Spinal cord (tissue), 10 donors: Measurements from ENCODE around the gene CASP7. TPM values are rescaled to one million over a fixed set of nuclear protein-coding genes. Genes with fewer than 3 reads are reported as not detected.

Source experiments
- DNase-seq, 6 donors: peaks; one replicate each; pipeline versions ENCODE4 v3.0.0 to v3.0.0-alpha.2; 2013 to 2015; ENCODE audit warnings: low spot score in 6 of 6, low read depth in 4 of 6
- H3K27ac ChIP-seq: one replicate; pipeline ENCODE4 v1.5.1; 2013; ENCODE audit warnings: low read depth, low read length, control low read depth
- H3K27me3 ChIP-seq: one replicate; pipeline ENCODE4 v1.6.1; 2013; ENCODE audit warnings: low read length; ENCODE audit not compliant: control insufficient read depth, insufficient read depth
- H3K36me3 ChIP-seq: one replicate; pipeline ENCODE4 v1.6.1; 2013; ENCODE audit warnings: low read length; ENCODE audit not compliant: control insufficient read depth, insufficient read depth
- H3K4me1 ChIP-seq: one replicate; pipeline ENCODE4 v1.6.1; 2013; ENCODE audit warnings: low read length; ENCODE audit not compliant: control insufficient read depth, insufficient read depth
- H3K4me3 ChIP-seq: one replicate; pipeline ENCODE4 v1.5.1; 2013; ENCODE audit warnings: low read depth, low read length, control low read depth
- H3K9me3 ChIP-seq: one replicate; pipeline ENCODE4 v1.6.1; 2013; ENCODE audit warnings: low read length; ENCODE audit not compliant: control insufficient read depth, insufficient read depth
- WGBS: methylation state at CpG from one replicate; pipeline ENCODE4 v1.1.5; 2013; ENCODE audit warnings: missing lambda C conversion rate; ENCODE audit not compliant: insufficient coverage; 5-methylcytosine and 5-hydroxymethylcytosine counted together
- polyA plus RNA-seq, 2 donors: library from polyadenylated mRNA; unstranded; fragments of 120-200 nt; gene quantifications; one replicate each; pipeline ENCODE4 v1.2.1, GENCODE V29; 2013; ENCODE audit not compliant: insufficient read length in 2 of 2
- total RNA-seq, 2 donors: library from RNA; depleted of rRNA in 1 of 2; stranded (reverse); fragments of 120-200 nt in 1 of 2; fragments of >200 nt in 1 of 2; gene quantifications; one replicate each; pipeline versions ENCODE4 v1.2.3 to v1.2.4, GENCODE V29; 2013 to 2014
- donor health status: healthy.

CASP7 gene
- total and polyA plus RNA-seq, 4 donors, result 8.0 to 23.3 (median 9.5) TPM

DNA sequence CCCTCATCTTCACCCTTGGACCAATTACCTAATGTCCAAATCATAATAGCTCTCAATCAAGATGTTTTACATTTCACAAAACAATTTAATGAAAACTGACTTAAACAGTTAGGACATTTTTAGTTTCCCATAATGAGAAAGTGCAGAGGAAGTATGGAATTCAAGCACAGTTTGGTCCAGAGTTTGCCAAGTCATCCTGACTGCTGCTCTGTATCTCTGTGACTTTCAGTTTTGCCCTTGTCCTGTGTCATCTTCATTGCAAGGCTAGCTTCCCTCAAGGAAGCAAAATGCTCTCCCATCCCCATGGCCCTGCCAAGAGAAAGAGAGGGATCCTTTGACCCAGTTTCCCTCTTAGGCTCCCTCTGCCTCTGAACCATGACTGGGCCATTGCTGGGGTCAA, 63.9 kb downstream of the CASP7 start:
- Histone ChIP-seq H3K36me3 (no peaks in the 10 kb centered on the region), H3K4me1 (no peaks in the 10 kb centered on the region), H3K27me3 (peaks cover 2% of the 10 kb centered on the region), H3K9me3 (no peaks in the 10 kb centered on the region), H3K4me3 (no peak overlapping the region), H3K27ac (no peak overlapping the region)
- no peak for DNase-seq

- no peak for DNase-seq
- WGBS, result no CpG with 5 or more reads among the region's 2 CpGs
- no peaks in the 10 kb centered on the region for H3K9me3 ChIP-seq
- no peaks in the 10 kb centered on the region for H3K4me1 ChIP-seq
- H3K4me3 ChIP-seq, result no peak overlapping the region
- no peak overlapping the region for H3K27ac ChIP-seq
- H3K27me3 ChIP-seq, result peaks cover 2% of the 10 kb centered on the region
- no peaks in the 10 kb centered on the region for H3K36me3 ChIP-seq
Measured at GRCh38 chr10:113745374-113745773, 65.7 kb downstream of the CASP7 start.

GRCh38 chr10:113746217-113746957, 66.7 kb downstream of the CASP7 start:
- Histone ChIP-seq H3K4me1 (no peaks in the 10 kb centered on the region), H3K9me3 (no peaks in the 10 kb centered on the region), H3K4me3 (no peak overlapping the region), H3K36me3 (no peaks in the 10 kb centered on the region), H3K27me3 (peaks cover 2% of the 10 kb centered on the region), H3K27ac (peak overlapping the region; percentile 15)
- peak in 1 of 6 donors; percentile 40 for DNase-seq
- WGBS, result 83% methylated on average over 2 of the region's 3 CpGs

- Histone ChIP-seq H3K9me3 (no peaks in the 10 kb centered on the region), H3K27ac (no peak within 1 kb of the TSS), H3K27me3 (no peaks in the 10 kb centered on the region), H3K4me1 (peaks cover 3% of the 10 kb centered on the region), H3K4me3 (no peak within 1 kb of the TSS), H3K36me3 (no peaks in the 10 kb centered on the region)
- 94% methylated on average over 3 of the region's 3 CpGs for WGBS
- DNase-seq, result no peak
Measured at GRCh38 chr10:113751181-113751732, 71.5 kb downstream of the CASP7 start, which contains the start of gene PLEKHS1. TSS of gene PLEKHS1 (plus strand) at chr10:113751682. CDS start at chr10:113755278, 3,596 bp downstream.

DNA sequence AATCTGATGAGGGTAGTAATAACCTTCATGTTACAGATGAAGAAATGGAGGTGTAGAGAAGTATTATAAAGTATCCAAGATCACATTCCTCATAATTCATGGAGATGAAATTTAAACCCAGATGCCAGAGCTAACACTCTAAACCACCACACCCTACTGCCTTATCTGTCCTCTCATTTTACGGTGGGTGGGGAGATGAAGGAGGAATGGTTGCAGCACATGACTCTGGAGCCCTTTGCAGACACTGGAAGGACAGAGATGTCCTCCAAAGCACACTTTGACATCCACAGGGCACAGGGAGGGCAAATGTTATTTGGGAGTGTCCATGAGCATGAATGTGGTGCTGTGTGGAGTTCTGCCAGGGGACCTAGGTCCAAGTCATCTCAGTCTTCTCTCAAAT, 72.8 kb downstream of the CASP7 start:
- no peaks in the 10 kb centered on the region for H3K36me3 ChIP-seq
- no peak for DNase-seq
- H3K4me1 ChIP-seq, result peaks cover 3% of the 10 kb centered on the region
- H3K9me3 ChIP-seq, result no peaks in the 10 kb centered on the region
- no CpG with 5 or more reads among the region's 1 CpG for WGBS
- no peak overlapping the region for H3K27ac ChIP-seq
- no peaks in the 10 kb centered on the region for H3K27me3 ChIP-seq
- no peak overlapping the region for H3K4me3 ChIP-seq

DNA sequence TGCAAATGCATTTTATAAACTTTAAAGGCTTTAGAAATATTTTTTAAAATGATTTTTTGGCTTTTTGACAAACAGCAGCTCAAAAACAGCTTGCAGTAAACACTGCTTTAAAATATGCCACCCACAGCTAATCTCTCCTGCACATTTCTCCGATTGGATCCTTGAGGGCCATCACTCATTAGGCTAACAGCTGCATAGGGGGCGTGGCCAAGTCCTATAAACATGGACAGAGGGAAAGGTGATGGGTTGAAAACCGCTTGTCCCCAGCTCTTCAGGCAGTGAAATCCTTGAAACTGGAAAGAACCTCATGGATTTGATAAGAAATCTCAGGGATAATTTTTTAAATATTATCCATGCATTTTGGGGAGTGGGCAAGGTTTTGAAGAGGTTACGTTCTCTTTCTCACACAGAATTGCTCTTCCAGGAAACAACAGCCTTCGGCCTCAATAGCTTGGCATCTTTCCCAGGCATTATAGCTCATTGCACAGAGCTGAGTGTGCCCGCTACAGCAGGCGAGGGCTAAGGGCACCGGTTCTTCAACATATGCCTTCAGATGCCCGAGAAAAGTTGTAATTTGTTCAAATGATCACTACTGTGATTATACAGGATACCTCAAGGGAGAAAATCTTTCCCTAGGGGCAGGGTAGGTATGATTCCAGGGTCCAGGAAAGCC, 73.4 kb downstream of the CASP7 start:
- no peak overlapping the region for H3K27ac ChIP-seq
- DNase-seq, result peak in 2 of 6 donors; percentile 6 to 73
- H3K9me3 ChIP-seq, result no peaks in the 10 kb centered on the region
- no peaks in the 10 kb centered on the region for H3K36me3 ChIP-seq
- no peak overlapping the region for H3K4me3 ChIP-seq
- H3K27me3 ChIP-seq, result no peaks in the 10 kb centered on the region
- WGBS, result 80% methylated on average over 1 of the region's 9 CpGs
- H3K4me1 ChIP-seq, result peaks cover 3% of the 10 kb centered on the region

DNA sequence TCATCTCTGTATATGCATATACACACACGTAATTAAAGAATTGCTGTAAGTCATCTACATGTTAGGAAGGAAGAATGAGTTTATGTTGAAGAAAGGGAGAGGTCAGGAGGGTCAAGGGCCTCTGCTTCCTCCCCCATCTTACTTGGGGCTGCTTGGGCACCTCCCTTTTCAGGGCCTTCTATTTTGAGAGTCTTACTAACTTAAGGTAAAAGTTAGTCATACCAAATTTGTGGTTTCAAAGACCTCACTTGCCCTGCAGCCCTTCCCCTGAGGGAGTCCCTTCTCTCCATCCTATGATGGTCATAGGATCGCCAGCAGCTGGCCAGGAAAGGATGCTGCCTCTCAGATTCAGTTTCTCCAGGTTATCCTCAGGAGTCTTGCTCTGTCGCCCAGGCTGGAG, 74.4 kb downstream of the CASP7 start:
- Histone ChIP-seq H3K27ac (no peak overlapping the region), H3K4me1 (peaks cover 3% of the 10 kb centered on the region), H3K36me3 (no peaks in the 10 kb centered on the region), H3K4me3 (no peak overlapping the region), H3K9me3 (no peaks in the 10 kb centered on the region), H3K27me3 (no peaks in the 10 kb centered on the region)
- WGBS, result 100% methylated on average over 2 of the region's 3 CpGs
- no peak for DNase-seq

- 86% methylated on average over 6 of the region's 9 CpGs for WGBS
- Histone ChIP-seq H3K27me3 (no peaks in the 10 kb centered on the region), H3K27ac (no peak overlapping the region), H3K9me3 (no peaks in the 10 kb centered on the region), H3K36me3 (no peaks in the 10 kb centered on the region), H3K4me1 (peaks cover 3% of the 10 kb centered on the region), H3K4me3 (no peak overlapping the region)
- no peak for DNase-seq
Measured at GRCh38 chr10:113754768-113755167, 75.1 kb downstream of the CASP7 start.

DNA sequence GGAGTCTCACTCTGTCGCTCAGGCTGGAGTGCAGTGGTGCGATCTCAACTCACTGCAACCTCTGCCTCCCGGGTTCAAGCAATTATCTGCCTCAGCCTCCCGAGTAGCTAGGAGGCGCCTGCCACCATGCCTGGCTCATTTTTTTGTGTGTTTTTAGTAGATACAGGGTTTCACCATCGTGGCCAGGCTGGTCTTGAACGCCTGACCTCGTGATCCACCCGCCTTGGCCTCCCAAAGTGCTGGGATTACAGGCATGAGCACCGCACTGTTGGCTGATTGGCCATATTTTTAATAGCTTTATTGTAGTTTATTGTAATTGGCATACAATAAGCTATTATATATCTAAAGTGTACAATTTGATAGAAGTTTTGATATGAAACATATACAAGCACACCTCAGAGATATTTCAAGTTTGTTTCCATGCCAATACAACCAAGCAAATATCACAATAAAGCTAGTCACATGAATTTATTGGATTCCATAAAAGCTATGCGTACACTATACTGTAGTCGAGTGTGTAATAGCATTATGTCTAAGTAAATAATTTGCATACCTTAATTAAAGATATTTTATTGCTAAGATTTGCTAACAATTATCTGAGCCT, 77.3 kb downstream of the CASP7 start:
- WGBS, result 92% methylated on average over 5 of the region's 12 CpGs
- H3K27ac ChIP-seq, result no peak overlapping the region
- peak in 1 of 6 donors; percentile 34 for DNase-seq

More for the DNA sequence above, 77.3 kb downstream of the CASP7 start:
- no peaks in the 10 kb centered on the region for H3K9me3 ChIP-seq
- peaks cover 3% of the 10 kb centered on the region for H3K4me1 ChIP-seq
- no peaks in the 10 kb centered on the region for H3K36me3 ChIP-seq
- H3K4me3 ChIP-seq, result no peak overlapping the region
- no peaks in the 10 kb centered on the region for H3K27me3 ChIP-seq
